Stimulated activated CD4-positive, alpha-beta T cell treated with anti-CD3 and anti-CD28 coated beads, Interleukin-4, amount 100 ng/mL, for 48 hours (primary cell): Measurements from ENCODE around the gene FBXW11.
"Not testable (repeated sequence)": the region's sequence is repeated elsewhere in the genome, so short reads cannot be mapped to it uniquely, and the experiment has no call there.

Experiments
- DNase-seq, 2 donors: peaks; one replicate each; pipeline ENCODE4 v3.0.0-alpha.2; 2020; ENCODE audit warnings: low read depth in 2 of 2

The FBXW11 gene

DNA sequence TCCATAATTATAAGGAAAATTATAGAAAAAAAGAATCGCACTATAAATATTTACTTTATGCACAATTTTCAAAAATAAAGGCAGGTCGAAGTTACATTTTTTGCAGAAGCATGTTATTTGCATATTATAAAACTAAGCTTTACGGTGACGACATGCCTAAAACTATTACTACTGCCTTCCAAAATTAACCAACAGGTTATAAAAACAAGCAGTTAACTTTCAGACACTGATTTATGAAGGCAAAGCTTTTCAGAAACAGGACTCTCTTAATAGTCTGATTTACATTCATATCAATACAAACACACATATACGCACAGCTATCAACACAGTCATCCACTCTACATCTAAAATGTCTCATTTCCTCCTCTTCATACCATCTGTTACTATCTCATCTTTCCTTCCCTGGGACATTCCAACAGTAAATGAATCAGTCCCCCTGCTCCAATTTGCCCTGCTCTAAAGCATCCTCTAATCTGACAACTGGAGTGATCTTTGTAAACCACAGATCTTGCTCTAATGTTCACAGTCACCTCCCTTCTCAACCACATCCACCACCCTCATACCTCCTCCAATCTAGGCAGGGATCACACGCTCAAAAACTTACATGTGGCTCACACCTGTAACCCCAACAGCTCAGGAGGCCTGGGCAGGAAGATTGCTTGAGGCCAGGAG, 21.6 kb downstream of the FBXW11 start:
- no peak for DNase-seq

GRCh38 chr5:171981847-171982246, 24.6 kb downstream of the FBXW11 start:
- no peak for DNase-seq

GRCh38 chr5:171980792-171981191, 25.6 kb downstream of the FBXW11 start:
- no peak for DNase-seq

- DNase-seq: no peak
These were observed 26.8 kb downstream of the FBXW11 start for GRCh38 chr5:171979606-171980005.

- no peak for DNase-seq
These were observed 27.9 kb downstream of the FBXW11 start for GRCh38 chr5:171978519-171978918.

DNA sequence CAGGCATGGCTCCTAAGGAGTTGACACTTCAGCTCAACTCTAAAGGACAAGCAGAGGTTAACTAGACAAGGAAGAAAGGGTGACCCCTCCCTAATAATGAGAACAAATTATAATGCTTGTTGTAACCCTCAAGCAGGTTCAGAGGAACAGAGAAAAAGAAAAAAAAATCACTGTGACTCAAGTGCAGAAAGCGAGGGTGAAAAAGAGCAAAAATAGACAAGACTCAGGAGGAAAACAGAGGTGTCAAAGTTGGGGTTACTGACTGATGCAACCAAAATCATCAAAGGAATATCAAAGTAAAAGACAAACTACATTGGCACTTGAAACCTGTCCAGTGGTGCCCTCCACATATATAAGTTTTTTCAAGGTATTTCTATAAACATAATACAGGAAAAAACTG, 28.4 kb downstream of the FBXW11 start:
- DNase-seq: no peak

- DNase-seq: not testable (repeated sequence)
These were observed 29.0 kb downstream of the FBXW11 start for GRCh38 chr5:171977244-171977950.

DNA sequence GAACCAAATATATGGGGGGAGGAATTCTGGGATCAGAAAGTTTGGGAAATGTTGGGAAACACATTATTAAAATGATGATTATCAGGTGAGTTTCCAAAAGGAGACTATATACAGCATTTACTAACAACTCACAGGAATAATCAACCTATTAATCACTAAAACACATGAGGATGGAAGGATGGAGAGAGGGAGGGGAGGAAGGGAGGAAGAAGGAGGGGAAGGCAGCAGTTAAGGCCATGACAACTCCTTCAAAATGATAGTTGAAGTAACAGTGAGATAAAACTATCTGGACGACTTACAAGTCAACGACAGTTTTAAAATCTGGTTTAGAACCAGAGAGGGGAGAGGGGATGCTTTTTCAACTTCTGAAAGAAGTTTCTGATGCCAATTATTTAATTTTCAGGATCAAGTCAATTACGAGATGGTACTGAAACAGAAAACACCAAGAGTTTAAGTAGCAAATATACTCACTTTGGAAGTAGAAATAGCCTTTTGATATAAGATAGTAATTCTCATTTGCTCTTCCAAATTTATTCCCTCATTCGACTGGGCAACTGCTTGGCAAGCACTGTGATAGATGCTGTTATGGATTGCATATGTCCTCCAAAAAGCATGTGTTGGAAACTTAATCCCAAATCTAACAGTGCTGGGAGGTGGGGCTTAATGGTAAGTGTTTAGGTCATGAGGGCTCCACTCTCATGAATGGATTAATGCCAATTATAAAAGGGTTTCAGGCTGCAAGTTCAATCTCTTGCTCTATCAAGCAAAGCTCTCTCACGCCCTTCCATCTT, 30.4 kb downstream of the FBXW11 start:
- DNase-seq: no peak

DNA sequence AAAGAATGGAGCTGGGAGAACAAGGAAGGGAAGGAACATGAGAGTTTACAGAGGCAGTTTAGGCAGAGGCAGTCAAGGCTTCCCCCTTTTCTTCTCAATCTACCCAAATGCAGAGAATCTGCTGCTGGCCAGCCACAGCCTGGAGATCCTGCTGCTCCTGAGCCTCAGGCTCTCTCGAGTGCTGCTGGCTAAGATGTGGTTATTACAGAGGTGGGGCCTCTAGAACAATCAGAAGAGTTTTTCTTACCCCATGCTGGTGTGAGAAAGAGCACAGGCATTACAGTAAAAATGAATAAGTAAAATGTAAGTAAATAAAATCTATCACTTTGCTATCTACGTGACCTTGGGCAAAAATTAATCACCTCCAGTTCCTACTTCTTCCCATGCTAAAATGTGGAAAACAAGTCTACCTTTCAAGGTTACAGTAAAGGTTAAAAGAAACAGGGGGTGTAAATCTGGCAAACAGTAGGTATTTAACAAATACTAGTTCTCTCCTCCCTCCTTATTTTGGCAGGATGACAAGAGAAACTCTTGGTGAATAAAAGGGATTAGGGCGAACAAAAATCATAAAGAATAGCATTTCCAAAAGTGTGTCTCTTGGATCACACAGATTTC, 31.1 kb downstream of the FBXW11 start:
- DNase-seq: no peak

GRCh38 chr5:171970826-171971225, 35.6 kb downstream of the FBXW11 start:
- no peak for DNase-seq

DNA sequence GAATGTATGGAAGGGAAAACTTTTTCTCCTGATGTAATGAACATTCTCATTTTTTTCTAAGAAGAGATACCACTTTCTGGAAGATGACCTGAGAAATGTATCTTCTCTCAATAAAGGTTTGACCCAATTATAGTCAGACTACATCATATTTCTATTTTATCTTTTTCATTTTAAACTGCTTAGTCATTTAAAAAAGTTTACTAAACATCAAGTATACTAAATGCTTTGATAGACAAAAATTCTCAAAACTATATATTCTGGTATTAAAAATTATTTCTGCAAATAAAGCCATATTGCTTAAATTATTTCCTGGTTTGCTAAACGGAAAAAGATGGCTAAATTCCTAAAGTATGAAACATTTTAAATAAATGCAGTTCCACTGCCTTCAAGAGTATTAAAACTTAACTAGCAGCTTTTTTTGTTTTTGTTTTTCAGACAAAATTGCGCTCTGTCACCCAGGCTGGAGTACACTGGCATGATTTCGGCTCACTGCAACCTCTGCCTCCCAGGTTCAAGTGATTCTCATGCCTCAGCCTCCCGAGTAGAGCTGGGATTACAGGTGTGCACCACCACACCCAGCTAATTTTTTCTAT, 37.1 kb downstream of the FBXW11 start:
- no peak for DNase-seq

DNA sequence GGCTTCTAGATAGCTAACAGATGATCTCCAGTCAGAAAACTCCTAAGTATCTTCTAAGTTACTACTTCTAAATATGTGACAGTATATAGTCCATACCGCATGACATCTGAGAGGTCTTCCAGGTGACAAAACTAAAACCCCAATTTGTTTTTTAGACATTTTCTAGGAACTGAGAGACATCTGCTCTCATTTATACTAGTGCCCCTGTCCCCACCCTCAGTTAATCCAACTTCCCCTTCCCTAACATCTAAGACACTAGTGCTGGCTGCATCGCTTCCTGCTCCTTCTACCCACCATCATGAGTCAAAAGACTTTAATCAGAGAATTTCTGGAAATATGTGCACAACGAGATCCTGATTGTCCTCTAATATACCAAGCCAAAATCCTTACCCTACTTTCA, 37.9 kb downstream of the FBXW11 start:
- no peak for DNase-seq

DNA sequence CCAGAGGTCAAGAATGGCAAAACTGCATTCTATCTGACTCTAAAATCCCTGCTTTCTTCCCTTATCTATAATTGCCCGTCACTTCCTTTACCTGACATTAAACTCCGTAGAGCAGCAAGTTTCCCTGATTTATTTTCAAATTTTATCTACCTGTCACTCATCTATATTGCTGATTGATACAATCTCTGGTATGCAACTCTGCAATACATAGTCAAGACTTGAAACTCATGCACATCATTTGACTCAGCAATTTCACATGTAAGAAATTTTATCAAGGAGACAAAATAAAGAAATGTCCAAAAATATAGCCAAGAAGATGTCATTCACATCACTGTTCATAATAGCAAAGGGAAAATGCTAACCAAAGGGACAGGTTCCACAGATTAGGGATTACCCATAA, 39.5 kb downstream of the FBXW11 start:
- no peak for DNase-seq

DNA sequence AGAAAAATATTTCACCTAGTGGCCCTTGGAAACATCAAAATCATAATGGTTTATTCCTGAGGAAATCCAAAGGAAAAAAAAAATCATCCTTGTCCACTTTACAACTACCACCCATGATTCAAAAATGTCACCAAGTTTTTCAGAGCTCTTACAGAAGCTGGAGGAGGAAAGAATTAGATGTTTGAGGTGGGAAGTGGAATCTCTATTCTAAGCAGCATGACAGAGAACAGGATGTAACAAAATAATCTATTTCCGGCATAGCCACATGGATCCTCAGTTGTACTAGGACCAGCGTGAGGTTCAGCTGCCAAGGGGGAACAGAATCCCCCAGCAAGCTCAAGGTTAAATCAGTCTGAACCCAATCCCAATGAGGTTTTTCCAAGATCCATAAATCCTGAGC, 40.2 kb downstream of the FBXW11 start:
- no peak for DNase-seq

DNA sequence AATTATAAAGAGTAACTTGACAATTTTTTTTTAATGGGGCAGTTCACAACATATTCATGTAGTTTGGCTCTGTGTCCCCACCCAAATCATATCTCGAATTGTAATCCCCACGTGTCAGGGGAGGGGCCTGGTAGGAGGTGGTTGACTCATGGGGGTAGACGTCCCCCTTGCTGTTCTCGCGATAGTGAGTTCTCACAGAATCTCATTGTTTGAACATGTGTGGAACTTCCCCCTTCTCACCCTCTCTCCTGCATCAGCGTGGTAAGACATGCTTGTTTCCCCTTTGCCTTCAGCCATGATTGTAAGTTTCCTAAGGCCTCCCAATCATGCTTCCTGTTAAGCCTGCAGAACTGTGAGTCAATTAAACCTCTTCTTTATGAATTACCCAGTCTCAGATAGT, 40.7 kb downstream of the FBXW11 start:
- DNase-seq: no peak

GRCh38 chr5:171963416-171963815, 43.0 kb downstream of the FBXW11 start:
- no peak for DNase-seq

DNA sequence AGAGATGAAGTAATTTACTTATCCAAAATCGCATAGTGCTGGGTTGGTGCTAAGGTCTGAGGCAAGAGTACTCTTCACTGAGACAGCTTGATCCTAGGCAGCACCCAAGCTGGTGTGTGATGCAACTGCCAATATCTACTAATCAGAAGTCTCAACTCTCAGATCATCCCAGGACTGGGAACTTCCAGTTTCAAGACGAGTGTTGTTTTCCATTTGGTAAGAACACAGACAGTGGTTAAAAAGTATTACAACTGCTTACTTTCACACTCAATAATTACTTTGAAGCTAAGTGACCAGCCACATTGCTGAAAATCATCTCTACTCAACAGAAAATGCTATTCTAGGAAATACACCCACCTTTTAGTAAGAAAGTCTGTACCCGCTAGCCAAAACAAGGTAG, 45.3 kb downstream of the FBXW11 start:
- peak in 1 of 2 donors; percentile 28 for DNase-seq

DNA sequence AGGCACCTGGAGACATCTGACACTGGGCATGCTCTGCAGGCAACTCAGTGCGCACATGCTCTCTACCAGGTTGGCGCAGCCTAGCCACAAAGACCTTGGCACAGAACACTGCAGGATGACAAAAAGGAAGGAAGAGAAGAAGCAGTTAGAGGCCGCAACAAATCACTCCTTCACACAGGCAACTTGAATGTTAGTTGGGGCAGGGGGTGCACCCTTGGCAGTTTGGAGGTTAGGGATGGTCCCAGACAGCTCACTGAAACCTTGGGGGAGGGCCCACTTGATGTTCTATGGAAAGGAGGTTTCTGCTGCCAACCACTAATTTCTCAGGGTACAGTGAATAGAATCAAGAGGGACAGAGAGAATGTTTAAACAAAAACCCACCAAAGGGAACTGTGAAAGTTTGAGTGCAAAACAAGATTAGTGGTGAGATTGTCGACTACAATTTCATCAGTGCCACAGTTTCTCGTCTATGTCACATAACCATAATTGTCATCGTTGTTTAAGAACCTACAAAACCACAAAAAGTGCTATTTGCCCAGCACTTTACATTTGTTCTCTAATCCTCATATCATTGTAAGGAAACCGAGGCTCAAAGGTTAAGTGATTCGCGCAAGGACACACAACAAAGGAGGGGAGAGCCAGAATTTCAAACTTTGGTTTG, 48.7 kb downstream of the FBXW11 start:
- DNase-seq: peak; percentile 42 to 66

GRCh38 chr5:171956887-171957495, 49.4 kb downstream of the FBXW11 start:
- DNase-seq: no peak

DNA sequence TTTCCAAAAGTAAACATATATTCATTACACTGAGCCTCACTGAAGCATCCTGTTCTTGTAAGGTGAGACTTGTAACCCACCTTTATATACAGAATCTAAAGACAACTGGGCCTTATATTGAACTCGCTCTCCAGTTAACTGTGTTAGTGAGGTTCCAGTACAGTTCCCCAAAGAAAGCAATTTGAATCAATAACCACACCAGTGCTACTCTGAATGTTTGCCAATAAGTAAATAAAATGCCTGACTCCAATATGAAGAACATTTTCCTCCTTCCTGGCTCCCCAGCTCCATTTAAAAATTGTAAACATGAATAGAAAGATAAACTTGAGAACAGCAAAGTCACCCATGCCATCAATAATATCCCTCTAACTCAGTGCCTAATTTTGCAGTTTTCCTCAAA, 50.1 kb downstream of the FBXW11 start:
- no peak for DNase-seq

DNA sequence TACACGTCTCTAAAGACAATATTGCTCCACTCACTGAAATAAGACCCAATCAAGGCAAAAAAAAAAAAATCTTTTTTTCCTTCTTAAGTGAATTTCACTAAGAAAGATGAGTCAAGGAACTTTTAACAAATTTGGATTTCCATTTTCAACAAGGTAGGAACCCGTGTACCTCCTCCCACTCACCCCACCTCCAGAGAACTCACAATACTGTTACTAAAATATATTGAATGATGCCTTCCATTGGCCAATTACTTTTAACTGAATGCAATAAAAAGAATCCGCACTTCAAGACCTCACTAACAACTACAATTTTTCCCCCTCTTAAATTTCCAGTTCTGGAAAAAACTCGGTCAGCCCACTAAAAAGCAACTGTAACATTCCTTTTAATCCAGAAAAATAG, 50.7 kb downstream of the FBXW11 start:
- no peak for DNase-seq
